Peyer's patch (tissue), 4 donors: ENCODE data around the gene ARHGAP19. TPM values are rescaled to one million over a fixed set of nuclear protein-coding genes. Genes with fewer than 3 reads are reported as not detected.
A peak's percentile ranks its signal among the peaks of the same experiment; 100 is the strongest.

Experiments used
- DNase-seq, 3 donors: peaks; one replicate each; pipeline ENCODE4 v3.0.0-alpha.2; 2017 to 2019
- H3K27ac ChIP-seq, 4 donors: fragments of 200-600 bp; sonication (generic); one replicate each; pipeline ENCODE4 v1.5.1; 2016 to 2019
- H3K27me3 ChIP-seq, 2 donors: fragments of 200-600 bp; sonication (generic); one replicate each; pipeline ENCODE4 v1.5.1; 2019
- H3K36me3 ChIP-seq, 3 donors: fragments of 200-600 bp; sonication (generic); one replicate each; pipeline ENCODE4 v1.5.1; 2016 to 2019
- H3K4me1 ChIP-seq, 4 donors: fragments of 200-600 bp; sonication (generic); one replicate each; pipeline ENCODE4 v1.5.1; 2016 to 2019
- H3K4me3 ChIP-seq, 4 donors: fragments of 200-600 bp; sonication (generic); 1 replicate in 3 of 4; 2 replicates in 1 of 4; pipeline ENCODE4 v1.5.1; 2016 to 2019; ENCODE audit warnings: mild to moderate bottlenecking in 1 of 4
- H3K9me3 ChIP-seq, 4 donors: fragments of 200-600 bp; sonication (generic); one replicate each; pipeline ENCODE4 v1.5.1; 2016 to 2019; ENCODE audit warnings: mild to moderate bottlenecking in 1 of 4
- CTCF ChIP-seq, 6 experiments: fragments of 450-650 bp in 4 of 6; fragments of 200-600 bp in 2 of 6; sonication (generic) in 1 of 6; IDR thresholded peaks; one replicate each; pipeline ENCODE4 v1.5.1; 2017 to 2019; ENCODE audit warnings: antibody characterized with exemption in 6 of 6, mild to moderate bottlenecking in 3 of 6, moderate library complexity in 1 of 6
- POLR2A ChIP-seq, 2 donors: fragments of 450-650 bp; IDR thresholded peaks; one replicate each; pipeline ENCODE4 v1.5.1; 2017; ENCODE audit warnings: antibody characterized with exemption in 2 of 2, mild to moderate bottlenecking in 2 of 2, moderate library complexity in 2 of 2
- total RNA-seq, 4 donors: library from RNA; depleted of rRNA; stranded (reverse); fragments of >200 nt; gene quantifications; one replicate each; pipeline ENCODE4 v1.1.0, GENCODE V29; 2016

Gene ARHGAP19
- total RNA-seq, 4 donors from 2014 or later = 4.9 to 28.9 (median 7.3) TPM

DNA sequence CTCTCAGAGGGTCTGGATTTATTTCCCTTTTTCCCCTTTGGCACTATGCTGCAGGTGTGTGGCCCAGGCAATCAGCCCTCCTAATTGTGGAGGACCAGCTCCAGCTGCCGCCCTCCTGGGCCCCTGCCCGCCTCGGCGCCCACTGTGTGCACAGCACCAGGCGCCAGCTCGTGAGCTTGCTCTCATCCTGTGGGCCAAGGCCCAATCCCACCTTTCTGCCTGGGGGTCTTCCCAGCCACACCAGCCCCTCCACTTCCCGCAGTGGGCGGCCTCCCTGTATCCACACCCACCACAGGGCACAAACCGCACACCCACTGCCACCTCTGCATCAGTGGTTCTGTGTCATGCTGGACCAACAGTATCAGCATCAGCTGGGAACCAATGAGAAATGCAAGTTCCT, 81.2 kb downstream of the ARHGAP19 start:
- Histone ChIP-seq H3K27ac (no peak overlapping the region), H3K4me3 (no peak overlapping the region), H3K4me1 (no peaks in the 10 kb centered on the region), H3K36me3 (no peaks in the 10 kb centered on the region), H3K9me3 (no peaks in the 10 kb centered on the region), H3K27me3 (no peaks in the 10 kb centered on the region)
- TF ChIP-seq CTCF (IDR thresholded peaks at IDR 0.05) (no peak), POLR2A (IDR thresholded peaks at IDR 0.05) (no peak)
- DNase-seq = peak in 1 of 3 donors; percentile 40

DNA sequence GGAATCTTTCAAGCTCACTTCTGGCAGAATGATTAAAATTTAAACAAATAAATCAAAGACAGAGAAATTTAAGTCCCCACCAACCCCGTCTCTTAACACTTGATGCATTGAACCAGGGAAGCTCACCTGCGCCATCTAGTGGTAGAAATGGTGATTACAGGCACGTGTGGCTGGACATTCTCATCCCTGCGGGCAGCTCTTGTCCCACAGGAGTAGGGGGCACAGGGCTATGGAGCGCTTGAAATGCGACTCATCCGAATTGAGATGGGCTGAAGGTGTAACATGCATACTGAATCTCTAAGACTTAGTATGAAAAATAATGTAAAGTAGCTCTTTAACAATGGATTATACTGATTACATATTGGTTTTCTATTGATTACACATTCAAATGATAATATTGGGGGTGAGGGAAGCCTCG, 81.9 kb downstream of the ARHGAP19 start:
- Histone ChIP-seq H3K4me3 (no peak overlapping the region), H3K4me1 (no peaks in the 10 kb centered on the region), H3K27ac (no peak overlapping the region), H3K9me3 (no peaks in the 10 kb centered on the region), H3K27me3 (no peaks in the 10 kb centered on the region), H3K36me3 (no peaks in the 10 kb centered on the region)
- TF ChIP-seq POLR2A (IDR thresholded peaks at IDR 0.05) = no peak
- TF ChIP-seq CTCF (IDR thresholded peaks at IDR 0.05) = peak; percentile 79 to 99 (median 90)
- DNase-seq = peak; percentile 68 to 87 (median 74)

GRCh38 chr10:97207756-97208346, 84.6 kb downstream of the ARHGAP19 start:
- no peaks in the 10 kb centered on the region for H3K36me3 ChIP-seq
- no peaks in the 10 kb centered on the region for H3K27me3 ChIP-seq
- H3K9me3 ChIP-seq = no peaks in the 10 kb centered on the region
- DNase-seq = peak in 1 of 3 donors; percentile 15
- H3K4me3 ChIP-seq = no peak overlapping the region
- H3K4me1 ChIP-seq = no peaks in the 10 kb centered on the region
- no peak overlapping the region for H3K27ac ChIP-seq
- TF ChIP-seq CTCF (IDR thresholded peaks at IDR 0.05) = no peak
- TF ChIP-seq POLR2A (IDR thresholded peaks at IDR 0.05) = no peak

DNA sequence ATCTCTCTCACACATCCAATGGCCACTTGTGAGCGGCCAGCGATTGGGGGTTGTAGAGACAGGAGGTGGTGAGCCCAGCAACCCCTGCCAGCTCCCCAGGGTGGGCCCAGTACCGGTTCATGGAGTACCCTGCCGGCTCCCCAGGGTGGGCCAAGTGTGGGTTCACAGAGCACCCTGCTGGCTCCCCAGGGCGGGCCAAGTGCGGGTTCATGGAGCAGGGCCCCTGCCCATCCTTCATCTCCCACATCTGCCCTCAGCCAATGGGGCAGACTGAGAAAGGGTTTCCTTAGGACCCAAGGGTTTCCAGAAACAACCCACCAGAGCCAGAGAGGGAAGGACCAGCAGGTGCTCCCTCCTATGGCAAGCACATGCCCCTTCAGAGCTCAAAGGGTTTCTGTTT, 85.3 kb downstream of the ARHGAP19 start:
- DNase-seq = peak in 1 of 3 donors; percentile 37
- no peak overlapping the region for H3K4me3 ChIP-seq
- no peaks in the 10 kb centered on the region for H3K4me1 ChIP-seq
- no peak for TF ChIP-seq CTCF (IDR thresholded peaks at IDR 0.05)
- no peak for TF ChIP-seq POLR2A (IDR thresholded peaks at IDR 0.05)
- H3K9me3 ChIP-seq = no peaks in the 10 kb centered on the region
- H3K27me3 ChIP-seq = no peaks in the 10 kb centered on the region
- H3K36me3 ChIP-seq = no peaks in the 10 kb centered on the region
- no peak overlapping the region for H3K27ac ChIP-seq

GRCh38 chr10:97204826-97205679, 87.4 kb downstream of the ARHGAP19 start:
- Histone ChIP-seq H3K27me3 (no peaks in the 10 kb centered on the region), H3K4me3 (no peak overlapping the region), H3K9me3 (no peaks in the 10 kb centered on the region), H3K27ac (no peak overlapping the region), H3K36me3 (no peaks in the 10 kb centered on the region), H3K4me1 (no peaks in the 10 kb centered on the region)
- peak in 1 of 3 donors; percentile 45 for DNase-seq
- TF ChIP-seq POLR2A (IDR thresholded peaks at IDR 0.05) (no peak), CTCF (IDR thresholded peaks at IDR 0.05) (no peak)
